K562 (cell line): ENCODE results near the gene FGF21. TPM values are rescaled to one million over a fixed set of nuclear protein-coding genes. Genes with fewer than 3 reads are reported as not detected.

Experiments
- ATF1 ChIP-seq, 2 experiments: fragments of 450-650 bp in 1 of 2; IDR thresholded peaks; 2 replicates each; pipeline ENCODE4 v1.6.1; 2016; ENCODE audit warnings: missing compliant biosample characterization in 1 of 2, missing genetic modification characterization in 1 of 2
- CBX3 ChIP-seq, 2 experiments: IDR thresholded peaks; 1 replicate in 1 of 2; 2 replicates in 1 of 2; pipeline ENCODE4 v1.6.1; 2012; ENCODE audit warnings: inconsistent platforms in 2 of 2, low read length in 2 of 2, borderline replicate concordance in 1 of 2, control low read depth in 1 of 2
- CHD4 ChIP-seq: fragments of 200-600 bp; sonication (generic); IDR thresholded peaks from 3 replicates; pipeline ENCODE4 v1.6.1; 2012; ENCODE audit warnings: low read depth, mild to moderate bottlenecking, mixed read lengths, low read length, inconsistent platforms; ENCODE audit not compliant: insufficient read depth, insufficient replicate concordance, poor library complexity, severe bottlenecking
- E2F3 ChIP-seq: fragments of 250-450 bp; sonication (Bioruptor Pico); IDR thresholded peaks from 2 replicates; pipeline ENCODE4 v1.4.0; 2020; ENCODE audit warnings: mild to moderate bottlenecking
- EGR1 ChIP-seq: fragments of 450-650 bp; conservative IDR thresholded peaks from 2 replicates; pipeline ENCODE4 v1.6.1; 2017; ENCODE audit warnings: mild to moderate bottlenecking
- EZH2 ChIP-seq: IDR thresholded peaks from 2 replicates; pipeline ENCODE4 v1.6.1; 2012; ENCODE audit warnings: low read depth, mild to moderate bottlenecking, inconsistent platforms, low read length, borderline replicate concordance
- MCM7 ChIP-seq, 2 experiments: fragments of 450-650 bp; IDR thresholded peaks; 2 replicates each; pipeline ENCODE4 v1.6.1; 2016 to 2018
- NCOR1 ChIP-seq: fragments of 450-650 bp; IDR thresholded peaks from 2 replicates; pipeline ENCODE4 v1.6.1; 2016; ENCODE audit warnings: mild to moderate bottlenecking, moderate library complexity
- NONO ChIP-seq, 2 experiments: fragments of 200-400 bp in 1 of 2; fragments of 450-650 bp in 1 of 2; formaldehyde crosslinking in 1 of 2; IDR thresholded peaks; 2 replicates each; pipeline ENCODE4 v1.6.1; 2017; ENCODE audit warnings: low read depth in 2 of 2, mild to moderate bottlenecking in 2 of 2, moderate library complexity in 2 of 2, low read length in 1 of 2
- NR3C1 ChIP-seq: sonication (generic); formaldehyde crosslinking; IDR thresholded peaks from 2 replicates; pipeline ENCODE4 v1.8.1; 2022; ENCODE audit warnings: missing genetic modification reagents
- PURB ChIP-seq: sonication (generic); formaldehyde crosslinking; IDR thresholded peaks from 2 replicates; pipeline ENCODE4 v1.9.0; 2021; ENCODE audit warnings: low read depth, mild to moderate bottlenecking, missing genetic modification reagents
- TAF9B ChIP-seq: fragments of 450-650 bp; IDR thresholded peaks from 2 replicates; pipeline ENCODE4 v1.6.1; 2018; ENCODE audit warnings: mild to moderate bottlenecking; ENCODE audit not compliant: partially characterized antibody
- WHSC1 ChIP-seq: IDR thresholded peaks from one replicate; pipeline ENCODE4 v1.6.1; 2012; ENCODE audit warnings: low read length, control low read depth, inconsistent platforms
- ZFPM2 ChIP-seq: fragments of 250-450 bp; sonication (Bioruptor Pico); IDR thresholded peaks from 2 replicates; pipeline ENCODE4 v1.5.1; 2022; ENCODE audit warnings: mild to moderate bottlenecking
- ZNF165 ChIP-seq: fragments of 250-450 bp; sonication (Bioruptor Pico); IDR thresholded peaks from 2 replicates; pipeline ENCODE4 v1.4.0; 2020; ENCODE audit warnings: borderline replicate concordance
- ZNF175 ChIP-seq: fragments of 200-800 bp; sonication (Bioruptor generic); IDR thresholded peaks from 2 replicates; pipeline ENCODE4 v1.6.1; 2016; ENCODE audit warnings: low read depth, mild to moderate bottlenecking, missing genetic modification characterization, missing compliant biosample characterization
- ZNF445 ChIP-seq: fragments of 250-450 bp; sonication (Bioruptor Pico); IDR thresholded peaks from 2 replicates; pipeline ENCODE4 v1.4.0; 2020; ENCODE audit warnings: low read depth, mild to moderate bottlenecking, moderate library complexity
- ZNF76 ChIP-seq: fragments of 250-450 bp; sonication (Bioruptor Pico); IDR thresholded peaks from 2 replicates; pipeline ENCODE4 v1.4.0; 2020; ENCODE audit warnings: mild to moderate bottlenecking, moderate library complexity, borderline replicate concordance
- polyA plus RNA-seq, 8 experiments: library from polyadenylated mRNA; depleted of rRNA in 4 of 8; stranded (reverse) in 5 of 8; unstranded in 3 of 8; fragments of >200 nt; fragmentation: Nextera tagmentation in 2 of 8; fragmentation: Illumina TruSeq in 1 of 8; extraction: Ambion mirVana in 2 of 8; extraction: Trizol in 1 of 8; gene quantifications; 2 replicates each; pipeline versions ENCODE4 v1.2.1 to v1.2.3, GENCODE V29; 2011 to 2014; ENCODE audit warnings: inconsistent platforms in 1 of 8, missing spikeins in 1 of 8
- total RNA-seq, 7 experiments: library from RNA; depleted of rRNA in 6 of 7; stranded (reverse); fragments of >200 nt in 6 of 7; fragmentation: Illumina TruSeq in 2 of 7; extraction: Trizol in 2 of 7; gene quantifications; 2 replicates each; pipeline versions ENCODE4 v1.2.1 to v1.2.3, GENCODE V29; 2011 to 2021; ENCODE audit warnings: low replicate concordance in 1 of 7
- TF ChIP-seq, protein P1 (sequence below), 2 experiments: fragments of 450-650 bp in 1 of 2; sonication (generic) in 1 of 2; formaldehyde crosslinking in 1 of 2; IDR thresholded peaks; 2 replicates each; pipeline versions ENCODE4 v1.7.1 to v1.9.0; 2016 to 2022; ENCODE audit warnings: inconsistent platforms in 1 of 2, mild to moderate bottlenecking in 1 of 2, missing genetic modification reagents in 1 of 2

Gene FGF21
- total and polyA plus RNA-seq, 9 of the 15 experiments (the other 6 are each of a cell fraction or from before 2014, with no cell fraction given) = 0.04 to 0.77 (median 0.09) TPM; not detected in 6

DNA sequence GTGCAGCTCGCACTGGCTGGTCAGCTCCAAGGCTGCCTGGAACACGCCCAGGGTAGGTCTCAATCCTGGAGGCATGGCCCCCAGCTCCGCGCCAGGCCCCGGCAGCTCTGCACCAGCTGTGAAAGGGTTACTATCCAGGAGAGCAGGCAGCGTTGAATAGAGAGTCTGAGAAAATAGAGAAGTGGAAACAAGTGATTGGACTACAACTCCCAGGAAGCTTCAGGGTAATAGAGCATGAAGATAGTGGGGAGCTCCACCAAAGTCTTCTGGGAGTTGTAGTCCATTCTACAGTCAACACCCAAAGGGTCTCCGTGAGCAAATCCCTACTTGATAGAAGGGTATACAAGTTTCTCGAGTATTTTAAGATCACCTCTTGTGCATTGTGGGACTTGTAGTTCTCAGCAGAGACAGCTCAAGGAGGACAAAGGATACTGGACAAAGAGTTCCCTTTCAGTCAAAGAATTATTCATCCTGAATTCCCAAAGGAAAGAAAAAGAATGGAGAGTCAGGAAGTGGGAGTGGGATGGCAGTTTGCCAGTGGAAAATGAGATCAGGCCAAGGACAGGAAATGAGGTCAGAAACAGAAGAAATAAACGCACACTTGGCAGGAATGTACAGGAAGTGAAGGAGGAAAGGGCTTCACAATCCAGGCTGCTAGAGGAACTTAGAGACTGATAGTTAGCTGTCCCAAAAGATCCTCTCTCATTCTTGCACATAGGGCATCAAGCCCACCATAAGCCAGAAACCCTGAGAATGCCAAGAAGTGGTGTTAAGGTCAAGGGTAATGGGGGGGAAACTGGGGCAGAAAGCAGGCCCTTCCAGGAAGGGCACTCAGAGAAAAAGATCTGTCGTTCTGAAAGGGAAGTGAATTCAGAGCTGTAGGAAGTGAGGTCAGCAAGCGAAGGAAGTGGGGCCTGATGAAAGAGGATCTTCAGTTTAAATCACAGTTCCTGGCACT is 30.2 kb upstream of the FGF21 start (continued):
- TF ChIP-seq ZNF445 (CRISPR knock-in tag) = no peak
- no peak for TF ChIP-seq NR3C1 (CRISPR knock-in tag)
- no peak for TF ChIP-seq ZNF76 (CRISPR knock-in tag)
- TF ChIP-seq PURB (CRISPR knock-in tag) = no peak
- TF ChIP-seq WHSC1 = no peak
- no peak for TF ChIP-seq E2F3
- TF ChIP-seq, protein P1, sequence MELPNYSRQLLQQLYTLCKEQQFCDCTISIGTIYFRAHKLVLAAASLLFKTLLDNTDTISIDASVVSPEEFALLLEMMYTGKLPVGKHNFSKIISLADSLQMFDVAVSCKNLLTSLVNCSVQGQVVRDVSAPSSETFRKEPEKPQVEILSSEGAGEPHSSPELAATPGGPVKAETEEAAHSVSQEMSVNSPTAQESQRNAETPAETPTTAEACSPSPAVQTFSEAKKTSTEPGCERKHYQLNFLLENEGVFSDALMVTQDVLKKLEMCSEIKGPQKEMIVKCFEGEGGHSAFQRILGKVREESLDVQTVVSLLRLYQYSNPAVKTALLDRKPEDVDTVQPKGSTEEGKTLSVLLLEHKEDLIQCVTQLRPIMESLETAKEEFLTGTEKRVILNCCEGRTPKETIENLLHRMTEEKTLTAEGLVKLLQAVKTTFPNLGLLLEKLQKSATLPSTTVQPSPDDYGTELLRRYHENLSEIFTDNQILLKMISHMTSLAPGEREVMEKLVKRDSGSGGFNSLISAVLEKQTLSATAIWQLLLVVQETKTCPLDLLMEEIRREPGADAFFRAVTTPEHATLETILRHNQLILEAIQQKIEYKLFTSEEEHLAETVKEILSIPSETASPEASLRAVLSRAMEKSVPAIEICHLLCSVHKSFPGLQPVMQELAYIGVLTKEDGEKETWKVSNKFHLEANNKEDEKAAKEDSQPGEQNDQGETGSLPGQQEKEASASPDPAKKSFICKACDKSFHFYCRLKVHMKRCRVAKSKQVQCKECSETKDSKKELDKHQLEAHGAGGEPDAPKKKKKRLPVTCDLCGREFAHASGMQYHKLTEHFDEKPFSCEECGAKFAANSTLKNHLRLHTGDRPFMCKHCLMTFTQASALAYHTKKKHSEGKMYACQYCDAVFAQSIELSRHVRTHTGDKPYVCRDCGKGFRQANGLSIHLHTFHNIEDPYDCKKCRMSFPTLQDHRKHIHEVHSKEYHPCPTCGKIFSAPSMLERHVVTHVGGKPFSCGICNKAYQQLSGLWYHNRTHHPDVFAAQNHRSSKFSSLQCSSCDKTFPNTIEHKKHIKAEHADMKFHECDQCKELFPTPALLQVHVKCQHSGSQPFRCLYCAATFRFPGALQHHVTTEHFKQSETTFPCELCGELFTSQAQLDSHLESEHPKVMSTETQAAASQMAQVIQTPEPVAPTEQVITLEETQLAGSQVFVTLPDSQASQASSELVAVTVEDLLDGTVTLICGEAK (IDR thresholded peaks at IDR 0.05) = peak; percentile 89
- TF ChIP-seq, protein P1 (CRISPR knock-in tag; IDR thresholded peaks at IDR 0.05) = no peak
- no peak for TF ChIP-seq ATF1 (CRISPR knock-in tag; IDR thresholded peaks at IDR 0.05)
- peak; percentile 77 for TF ChIP-seq ATF1 (tag; IDR thresholded peaks at IDR 0.05)
- peak in 1 of 2 experiments; percentile 9; a peak in 1 of 3 replicates for TF ChIP-seq CBX3 (IDR thresholded peaks at IDR 0.05; ENCODE audit: borderline replicate concordance in 1 of 2, low read length in 2 of 2)
- no peak for TF ChIP-seq NONO (IDR thresholded peaks at IDR 0.05; ENCODE audit: low read depth in 2 of 2, low read length in 1 of 2)
- TF ChIP-seq TAF9B = no peak
- no peak for TF ChIP-seq ZNF165 (CRISPR knock-in tag)
- no peak for TF ChIP-seq MCM7 (IDR thresholded peaks at IDR 0.05)
- no peak for TF ChIP-seq EZH2
- peak; percentile 86 for TF ChIP-seq ZNF175 (CRISPR knock-in tag)
- no peak for TF ChIP-seq CHD4
- no peak for TF ChIP-seq ZFPM2 (CRISPR knock-in tag)
- no peak for TF ChIP-seq EGR1
- no peak for TF ChIP-seq NCOR1
